ENCODE measurements around the gene STRN3.
"Not testable (repeated sequence)": the region's sequence is repeated elsewhere in the genome, so short reads cannot be mapped to it uniquely, and the experiment has no call there.

The STRN3 gene

DNA sequence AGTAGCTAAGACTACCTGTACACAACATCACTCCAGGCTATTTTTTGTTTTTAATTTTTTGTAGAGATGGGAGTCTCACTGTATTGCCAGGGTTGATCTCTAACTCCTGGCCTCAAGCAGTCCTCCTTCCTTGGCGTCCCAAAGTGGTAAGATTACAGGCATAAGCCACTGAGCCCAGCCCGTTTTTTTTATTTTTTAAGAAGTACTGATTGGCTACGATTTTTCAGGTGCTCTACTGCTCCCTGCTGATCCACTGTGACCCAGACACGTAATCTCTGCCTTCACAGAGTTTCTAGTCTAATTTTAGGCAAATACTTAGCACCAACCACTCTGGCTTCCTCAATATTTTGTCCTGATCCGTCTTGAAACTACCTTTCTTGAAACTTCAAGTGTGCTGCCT lies 4.3 kb upstream of the STRN3 start:
- DNase-seq: no peak

DNA sequence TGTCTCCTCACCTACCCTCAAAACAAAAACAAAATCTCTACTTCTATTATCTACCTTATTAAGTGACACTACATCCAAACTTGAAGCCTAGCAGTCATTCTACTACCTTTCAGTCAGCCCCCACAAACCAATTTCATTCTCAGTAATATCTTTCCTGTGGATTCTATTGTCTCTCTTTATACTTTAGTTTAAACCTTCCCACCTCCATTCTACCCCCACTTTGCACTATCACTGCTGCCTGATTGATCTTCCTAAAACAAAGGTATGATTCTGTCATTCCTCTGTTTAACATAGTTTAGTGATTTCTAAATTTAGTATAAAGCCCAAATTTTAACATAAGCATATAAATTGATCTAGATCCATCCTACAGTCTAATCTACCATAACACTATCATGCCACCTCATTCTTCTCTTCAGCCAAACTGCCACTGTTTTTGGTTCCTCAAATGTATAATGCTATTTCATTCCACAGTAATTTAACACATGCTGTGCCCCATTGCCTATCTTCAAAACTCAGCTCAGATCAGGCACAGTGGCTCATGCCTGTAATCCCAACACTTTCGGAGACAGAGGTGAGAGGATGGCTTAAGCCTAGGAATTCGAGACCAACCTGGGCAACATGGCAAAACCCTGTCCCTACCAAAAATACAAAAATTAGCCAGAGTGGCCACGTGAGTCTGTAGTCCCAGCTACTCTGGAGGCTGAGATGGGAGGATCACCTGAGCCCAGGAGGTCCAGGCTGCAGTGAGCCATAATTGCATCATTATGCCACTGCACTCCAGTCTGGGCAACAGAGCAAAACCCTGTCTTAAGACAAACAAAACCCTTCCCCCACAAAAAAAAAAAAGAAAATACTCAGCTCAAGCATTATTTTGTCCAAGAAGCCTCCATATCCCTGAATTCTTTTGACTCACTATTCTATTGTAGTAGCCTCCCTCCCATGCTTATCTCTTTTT lies 3.1 kb upstream of the STRN3 start:
- DNase-seq: no peak

DNA sequence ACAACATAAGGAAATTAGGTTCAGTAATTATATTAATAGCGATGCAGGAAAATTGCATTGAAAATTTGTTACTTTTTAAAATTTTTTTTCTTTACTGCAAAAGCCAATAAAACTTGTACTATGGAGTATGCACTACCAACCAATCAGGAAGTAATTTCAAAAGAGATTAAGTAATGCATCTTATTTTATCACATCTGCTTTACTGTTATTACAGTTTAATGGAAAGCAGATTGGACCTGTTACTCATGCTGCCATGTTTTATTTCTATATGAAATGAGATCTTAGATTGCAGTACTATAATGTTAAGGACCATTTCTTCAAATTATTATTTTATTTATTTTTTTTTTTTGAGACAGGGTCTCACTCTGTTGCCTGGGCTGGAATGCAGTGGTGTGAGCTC lies 1.7 kb upstream of the STRN3 start:
- DNase-seq: no peak

DNA sequence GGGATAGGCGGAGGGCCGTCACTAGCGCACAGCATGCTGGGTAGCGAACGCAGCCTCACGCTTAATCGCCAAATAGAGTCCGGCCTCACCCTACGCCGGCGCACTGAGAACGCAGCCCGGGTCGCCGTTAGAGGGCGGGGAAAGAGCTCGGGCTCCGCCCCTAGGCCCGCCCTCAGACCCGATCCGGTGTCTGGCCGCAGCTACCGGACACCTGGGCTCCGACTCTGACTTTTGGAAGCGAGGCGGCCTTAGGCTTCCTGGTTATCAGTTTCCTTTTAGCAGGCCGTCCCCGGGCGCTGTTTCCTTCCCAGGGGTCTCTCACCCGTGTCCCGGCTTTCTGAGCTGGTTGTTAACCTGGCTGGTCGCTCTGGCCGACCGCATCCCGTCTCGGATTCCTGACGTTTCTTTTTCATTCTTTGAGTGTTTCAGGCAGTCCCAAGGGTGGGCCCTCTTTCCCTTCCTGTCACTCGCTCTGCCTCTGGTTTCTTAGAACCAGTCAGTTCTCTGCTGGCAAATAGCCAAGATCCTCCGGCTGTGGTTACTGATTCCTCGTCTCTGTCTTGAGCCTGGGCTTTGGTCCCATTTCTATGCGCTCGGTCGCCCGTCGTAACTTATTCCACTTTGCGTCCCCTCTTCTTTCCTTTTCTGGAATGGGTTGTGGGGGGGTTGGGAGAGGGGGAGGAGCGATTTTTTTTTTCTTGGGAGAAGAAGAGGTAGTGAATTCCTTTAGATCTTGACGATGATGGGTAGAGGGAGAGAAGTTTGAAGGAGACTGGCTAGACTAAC lies 464 bp upstream of the STRN3 start:
- peak; percentile 91 for DNase-seq

DNA sequence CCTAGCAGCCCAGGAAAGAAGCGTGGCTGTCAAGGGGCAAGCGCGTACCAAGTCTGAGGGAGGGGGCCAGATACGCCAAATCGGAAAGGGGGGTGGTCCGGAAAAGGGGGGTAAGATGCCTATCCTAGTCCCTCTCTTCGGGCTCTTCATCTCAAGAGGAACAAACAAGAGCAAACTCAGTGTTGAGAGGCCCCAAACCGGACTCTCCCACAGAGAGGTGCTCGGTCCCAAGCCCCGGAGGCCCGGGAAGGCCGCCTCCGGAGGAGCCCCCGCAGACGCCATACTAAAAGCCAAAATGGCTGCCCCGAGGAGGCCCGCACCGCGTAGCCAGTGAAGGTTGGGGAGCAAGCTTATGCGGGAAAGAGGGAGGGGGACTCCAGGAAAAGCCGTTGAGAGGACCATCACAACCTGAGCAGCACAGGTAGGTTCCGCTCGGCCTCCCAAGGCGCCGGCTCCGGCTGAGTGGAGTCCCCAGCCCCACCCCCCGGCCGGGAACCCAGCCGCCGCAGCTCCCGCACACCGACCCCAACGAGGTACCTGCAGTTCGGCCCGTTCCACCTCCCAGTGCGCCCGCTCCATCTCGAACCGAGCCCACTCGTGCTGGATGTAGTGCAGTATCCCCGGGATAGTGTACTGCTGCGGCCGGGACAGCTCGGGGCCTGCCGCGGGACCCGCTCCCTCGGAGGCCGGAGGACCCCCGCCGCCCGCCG lies 657 bp downstream of the STRN3 start, which contains the start of gene AP4S1:
Gene AP4S1 (plus strand): TSS at position 283 of the 710 bp plus-strand sequence. CDS start 40,548 bp downstream, outside the sequence.
- DNase-seq: peak; percentile 6

DNA sequence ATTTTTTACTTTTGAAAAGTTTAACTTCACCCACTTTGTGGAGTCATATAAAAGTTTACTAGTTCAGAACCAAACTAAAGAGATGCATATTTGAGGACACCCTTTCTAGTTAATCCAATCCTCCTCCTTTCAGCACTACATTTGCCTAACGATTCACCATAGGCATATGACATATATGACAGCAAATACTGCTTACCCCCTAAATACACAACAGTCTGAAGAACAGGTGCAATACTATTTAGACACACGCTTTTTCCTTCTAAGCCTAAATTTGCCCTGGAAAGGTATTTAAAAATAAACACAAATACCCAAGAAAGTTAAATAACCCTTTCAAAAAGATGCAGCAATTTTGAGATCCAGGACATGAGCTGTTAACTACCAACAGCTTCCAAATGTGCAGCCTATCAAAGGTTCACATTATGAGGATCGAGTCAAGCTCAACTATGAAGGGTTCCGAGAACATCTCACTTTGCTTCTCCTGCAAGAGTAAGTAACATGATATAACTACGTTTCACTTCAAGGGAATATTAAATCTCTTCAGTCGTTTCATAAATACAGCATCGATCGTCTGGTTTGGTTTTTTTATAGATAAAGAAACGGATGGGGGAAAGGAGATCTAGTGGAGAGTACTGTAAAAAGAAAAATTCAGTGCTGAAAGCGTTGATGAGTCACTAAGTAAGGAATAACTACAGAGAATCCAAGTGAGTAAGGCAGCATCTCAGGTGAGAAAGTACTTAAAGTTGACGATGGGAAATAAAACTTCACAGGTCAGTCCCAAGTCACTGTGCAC lies 1.4 kb downstream of the STRN3 start:
- no peak for DNase-seq

DNA sequence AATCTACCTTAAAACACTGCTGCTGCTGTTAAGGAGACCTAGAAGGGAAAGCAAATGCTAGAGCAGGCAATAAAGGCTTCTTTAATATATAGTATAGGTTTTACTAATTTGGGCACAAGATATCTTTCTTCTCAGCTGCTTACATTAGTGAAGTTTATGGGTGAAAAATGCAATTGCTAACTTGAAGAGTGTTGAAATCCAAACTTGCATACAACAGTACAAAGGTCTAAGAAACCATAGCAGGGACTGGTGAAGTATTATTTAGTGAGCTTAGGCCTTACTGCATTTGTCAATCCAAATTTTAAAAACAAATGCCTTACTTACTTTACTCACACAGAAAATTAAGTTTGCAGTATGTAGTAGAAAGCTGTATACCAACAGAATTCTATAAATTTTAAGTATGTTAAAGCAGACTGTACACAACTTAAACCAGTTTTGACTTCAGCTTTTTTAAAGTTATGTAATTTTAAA lies 2.1 kb downstream of the STRN3 start:
- no peak for DNase-seq

DNA sequence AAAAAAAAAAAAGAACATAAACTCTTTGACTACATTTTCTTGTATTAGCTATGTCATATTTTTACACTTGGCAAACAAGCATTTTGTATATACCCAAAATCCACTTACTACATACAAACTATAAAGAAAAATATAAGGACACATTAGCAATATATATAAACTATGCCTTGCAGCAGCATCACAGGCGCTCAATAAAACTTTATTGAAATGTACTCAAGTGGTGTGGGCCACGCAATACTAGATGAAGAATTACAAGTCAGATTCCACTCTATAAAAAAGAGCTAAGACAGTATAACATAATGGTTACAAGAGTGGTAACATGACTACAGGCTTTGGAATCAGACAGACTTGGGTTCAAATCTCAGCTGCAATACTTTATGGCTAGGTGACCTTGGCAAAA lies 3.8 kb downstream of the STRN3 start:
- DNase-seq: no peak

DNA sequence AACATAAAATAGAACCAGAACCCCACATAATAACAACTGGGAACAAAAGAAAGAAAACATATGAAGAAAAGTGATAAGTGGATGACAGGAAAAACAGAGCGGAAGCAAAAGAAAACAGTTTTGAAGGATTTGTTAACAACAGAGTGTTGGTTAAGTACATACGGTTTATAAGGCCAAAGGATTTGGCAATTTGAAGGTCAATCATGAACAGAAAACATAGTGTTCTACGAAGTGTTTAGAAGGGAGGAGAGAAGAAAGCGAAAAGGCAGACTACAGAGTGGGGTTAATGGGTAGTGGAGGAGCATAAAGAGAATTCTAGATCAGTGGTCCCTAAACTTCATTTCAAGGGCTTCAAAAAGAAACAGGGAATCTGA lies 4.6 kb downstream of the STRN3 start:
- no peak for DNase-seq

DNA sequence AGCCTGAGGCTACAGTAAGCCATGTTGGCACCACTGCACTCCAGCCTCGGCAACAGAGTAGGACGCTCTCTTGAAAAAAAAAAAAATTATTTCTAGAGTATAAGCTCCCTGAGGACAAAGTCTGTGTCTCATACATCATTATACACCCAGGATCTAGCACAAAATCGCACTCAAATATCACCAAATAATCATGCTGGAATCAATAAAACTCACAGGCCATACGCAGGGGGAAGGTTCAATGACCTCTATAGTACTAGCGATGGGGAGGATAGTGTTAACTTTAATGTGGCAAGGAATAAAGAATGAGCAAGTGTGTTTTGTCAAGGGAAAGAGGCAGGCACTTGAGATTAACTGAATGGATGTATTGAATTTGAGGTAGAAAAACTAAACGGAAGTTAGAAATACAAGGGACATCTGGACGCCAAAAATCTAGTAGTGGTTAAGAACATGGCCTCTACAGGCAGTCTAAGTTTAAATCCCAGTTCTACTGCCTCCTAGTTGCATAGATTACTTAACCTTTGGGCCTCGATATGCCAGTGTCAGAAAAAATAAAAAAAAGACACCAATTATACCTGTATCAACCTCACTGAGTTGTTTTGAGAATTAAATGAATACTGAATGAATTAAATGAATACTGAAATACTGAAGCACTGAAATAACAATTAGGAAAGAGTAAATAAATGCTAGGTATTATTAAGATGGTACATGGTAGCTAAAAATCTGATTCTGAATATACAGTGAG lies 5.2 kb downstream of the STRN3 start:
- DNase-seq: no peak

DNA sequence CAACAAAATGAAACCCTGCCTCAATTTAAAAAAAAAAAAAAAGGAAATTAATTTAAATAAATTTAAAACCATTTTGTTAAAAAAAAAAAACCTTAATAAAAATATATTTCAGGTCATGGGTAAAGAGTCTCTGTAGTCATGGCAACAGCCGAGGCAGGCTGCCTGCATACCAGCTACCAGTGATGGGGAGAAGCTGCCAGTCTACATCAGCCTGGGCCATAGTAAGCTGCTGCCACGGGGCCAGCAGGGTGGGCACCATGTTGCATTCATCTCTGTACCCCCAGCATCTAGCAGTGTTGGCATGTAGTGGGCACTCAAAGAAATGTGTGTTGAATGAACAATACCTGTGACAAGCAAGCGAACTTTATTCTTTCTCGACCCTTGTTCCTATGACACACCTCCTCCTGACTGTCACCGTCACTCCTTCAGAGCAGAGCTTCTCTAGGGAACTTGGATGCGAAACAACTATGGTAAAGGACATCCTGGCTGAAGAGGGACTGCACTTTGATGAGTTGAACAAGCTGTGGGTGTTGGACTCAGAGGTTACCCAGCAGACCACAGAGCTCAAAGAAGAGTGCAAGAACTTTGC lies 8.0 kb downstream of the STRN3 start:
- DNase-seq: no peak

DNA sequence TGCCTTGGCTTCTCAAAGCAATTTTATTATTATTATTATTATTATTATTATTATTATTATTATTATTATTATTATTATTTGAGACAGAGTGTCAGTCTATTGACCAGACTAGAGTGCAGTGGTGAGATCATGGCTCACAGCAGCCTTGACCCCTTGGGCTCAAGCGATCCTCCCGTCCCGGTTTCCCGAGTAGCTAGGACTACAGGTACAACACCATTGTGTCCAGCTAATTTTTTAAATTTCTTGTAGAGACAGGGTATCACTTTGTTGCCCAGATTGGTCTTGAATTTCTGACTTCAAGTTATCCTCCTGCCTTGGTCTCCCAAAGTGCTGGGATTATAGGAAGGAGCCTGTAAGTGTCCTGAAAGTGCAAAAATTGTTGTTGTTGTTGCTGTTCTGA lies 12.3 kb downstream of the STRN3 start:
- no peak for DNase-seq

DNA sequence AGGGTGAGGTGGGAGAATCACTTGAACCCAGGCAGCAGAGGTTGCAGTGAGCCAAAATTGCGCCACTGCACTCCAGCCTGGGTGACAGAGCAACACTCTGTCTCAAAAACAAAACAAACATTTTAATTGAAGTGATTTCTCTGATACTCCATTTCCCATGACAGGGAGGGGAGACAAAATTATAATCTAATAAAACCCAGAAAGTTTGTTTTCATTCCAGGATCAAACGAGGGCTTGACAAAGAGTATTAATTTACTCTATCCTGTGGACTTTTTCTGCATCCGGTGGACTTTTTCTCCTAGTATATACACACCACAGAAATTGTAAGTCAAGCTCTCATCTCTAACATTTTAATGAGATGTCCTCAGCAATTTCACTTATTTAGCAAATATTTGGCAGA lies 15.2 kb downstream of the STRN3 start:
- no peak for DNase-seq

DNA sequence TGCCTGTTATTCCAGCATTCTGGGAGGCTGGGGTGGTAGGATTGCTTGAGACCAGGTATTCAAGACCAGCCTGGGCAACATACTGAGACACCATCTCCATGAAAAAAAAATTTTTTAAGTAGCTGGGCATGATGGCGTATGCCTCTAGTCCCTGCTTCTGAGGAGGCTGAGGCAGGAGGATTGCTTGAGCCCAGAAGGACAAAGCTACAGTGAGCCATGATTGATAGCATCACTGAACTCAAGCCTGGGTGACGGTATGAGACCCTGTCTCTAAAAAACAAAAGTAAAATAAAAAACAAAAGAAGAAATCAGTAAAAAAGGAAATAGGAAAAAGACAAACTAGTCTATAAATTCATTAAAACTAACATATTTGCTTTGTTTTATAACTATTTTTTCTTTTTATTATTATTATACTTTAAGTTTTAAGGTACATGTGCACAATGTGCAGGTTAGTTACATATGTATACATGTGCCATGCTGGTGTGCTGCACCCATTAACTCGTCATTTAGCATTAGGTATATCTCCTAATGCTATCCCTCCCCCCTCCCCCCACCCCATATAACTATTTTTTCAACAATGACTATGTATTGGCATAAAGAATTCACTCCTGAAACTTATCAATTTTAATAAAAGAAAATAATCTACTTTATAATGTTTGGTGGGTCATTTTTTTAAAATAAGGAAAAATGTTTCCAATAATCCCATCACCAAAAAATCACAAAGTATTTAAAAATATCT lies 16.2 kb downstream of the STRN3 start:
- DNase-seq: no peak

DNA sequence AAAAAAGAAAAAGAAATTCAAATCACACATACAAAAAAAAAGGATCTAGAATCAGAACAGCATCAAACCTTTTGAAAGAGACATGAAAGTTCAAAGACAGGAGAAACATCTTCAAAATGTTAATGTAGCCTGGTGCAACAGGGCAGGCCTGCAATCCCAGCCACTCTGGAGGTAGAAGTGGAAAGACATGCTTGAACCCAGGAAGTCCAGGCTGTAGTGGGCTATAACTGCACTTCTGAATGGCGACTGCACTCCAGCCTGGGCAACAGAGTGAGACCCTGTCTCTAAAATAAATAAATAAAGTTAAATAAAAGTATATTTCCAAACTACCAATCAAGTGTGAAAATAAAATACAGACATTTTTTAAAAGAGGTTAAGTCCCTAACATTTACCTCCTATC lies 19.5 kb downstream of the STRN3 start:
- DNase-seq: no peak

DNA sequence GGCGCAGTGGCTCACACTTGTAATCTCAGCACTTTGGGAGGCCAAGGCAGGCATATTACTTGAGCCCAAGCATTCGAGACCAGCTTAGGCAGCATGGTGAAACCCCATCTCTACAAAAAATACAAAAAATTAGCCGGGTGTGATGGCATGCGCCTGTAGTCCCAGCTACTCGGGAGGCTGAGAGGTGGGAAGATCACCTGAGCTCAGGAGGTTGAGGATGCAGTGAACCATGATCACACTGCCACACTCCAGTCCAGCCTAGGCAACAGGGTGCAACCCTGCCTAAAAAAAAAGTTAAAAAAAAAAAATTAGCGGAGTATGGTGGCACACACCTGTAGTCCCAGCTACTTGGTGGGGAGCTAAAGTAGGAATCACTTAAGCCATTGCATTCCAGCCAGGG lies 22.2 kb downstream of the STRN3 start:
- not testable (repeated sequence) for DNase-seq

DNA sequence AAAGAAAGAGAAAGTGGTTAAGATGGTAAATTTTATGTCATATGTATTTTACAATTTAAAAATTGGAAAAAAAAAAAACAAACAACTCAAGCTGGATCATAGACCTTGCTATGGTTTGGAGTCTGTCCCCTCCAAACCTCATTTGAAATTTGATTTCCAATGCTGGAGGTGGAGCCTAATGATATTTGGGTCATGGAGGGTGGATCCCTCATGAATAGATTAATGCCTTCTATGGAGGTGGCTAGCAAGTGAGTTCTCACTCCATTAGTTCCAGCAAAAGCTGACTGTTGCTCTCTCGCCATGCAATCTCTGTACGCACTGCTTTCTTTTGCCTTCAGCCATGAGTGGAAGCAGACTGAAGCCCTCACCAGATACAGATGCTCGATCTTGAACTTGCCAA lies 22.9 kb downstream of the STRN3 start:
- DNase-seq: no peak

DNA sequence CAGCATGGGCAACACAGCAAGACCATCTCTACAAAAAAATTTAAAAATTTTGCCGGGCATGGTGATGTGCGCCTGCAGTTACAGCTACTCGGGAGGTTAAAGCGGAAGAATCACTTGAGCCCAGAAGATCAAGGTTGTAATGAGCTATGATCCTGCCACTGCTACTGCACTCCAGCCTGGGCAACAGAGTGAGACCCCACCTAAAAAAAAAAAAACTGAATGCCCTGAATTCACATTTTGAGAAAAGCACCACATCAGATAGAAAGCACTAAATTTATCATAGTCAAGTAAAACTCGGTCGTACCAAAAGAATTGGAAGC lies 24.9 kb downstream of the STRN3 start:
- no peak for DNase-seq

DNA sequence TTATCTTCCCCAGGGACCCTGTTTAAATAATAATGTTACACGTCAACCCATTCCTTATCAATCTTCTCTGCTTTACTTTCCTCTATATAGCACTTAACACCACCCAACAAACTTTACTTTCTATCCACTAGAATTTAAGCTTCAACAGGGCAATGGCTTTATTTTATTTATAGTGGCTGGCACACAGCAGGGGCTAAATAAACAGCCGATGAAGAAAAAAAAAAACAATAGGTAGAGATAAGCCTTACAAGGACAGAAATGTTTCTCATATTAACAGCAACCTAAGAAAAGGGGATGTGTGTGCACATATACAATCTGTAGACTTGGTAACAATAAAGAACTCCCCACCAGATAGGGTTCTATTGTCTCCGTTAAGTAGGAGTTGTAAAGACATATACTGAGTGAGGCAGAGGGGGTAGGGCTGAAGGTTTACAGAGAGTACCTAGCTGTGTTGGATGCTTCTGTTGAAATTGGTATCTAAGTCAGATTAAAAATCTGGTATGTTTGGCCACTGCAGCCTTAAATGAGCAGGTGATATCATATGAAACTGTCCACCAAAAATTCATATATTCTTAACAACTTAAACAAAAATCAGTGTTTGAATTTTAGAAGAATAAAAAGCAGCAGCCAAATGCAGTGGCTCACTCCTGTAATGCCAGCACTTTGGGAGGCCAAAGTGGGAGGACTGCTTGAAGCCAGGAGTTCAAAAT lies 25.4 kb downstream of the STRN3 start:
- no peak for DNase-seq
